Vagina (tissue), 2 donors: ENCODE results near the gene EVC2.

Source experiments
- POLR2A ChIP-seq, 2 donors: fragments of 450-650 bp; IDR thresholded peaks; one replicate each; pipeline ENCODE4 v1.6.1; 2017; ENCODE audit warnings: antibody characterized with exemption in 2 of 2, mild to moderate bottlenecking in 2 of 2, moderate library complexity in 2 of 2
- TF ChIP-seq, protein P1 (sequence below), 3 experiments: fragments of 450-650 bp in 2 of 3; fragments of 200-600 bp in 1 of 3; sonication (generic) in 1 of 3; IDR thresholded peaks; one replicate each; pipeline ENCODE4 v1.5.1; 2017 to 2019; ENCODE audit warnings: antibody characterized with exemption in 3 of 3, mild to moderate bottlenecking in 2 of 3, moderate library complexity in 2 of 3

DNA sequence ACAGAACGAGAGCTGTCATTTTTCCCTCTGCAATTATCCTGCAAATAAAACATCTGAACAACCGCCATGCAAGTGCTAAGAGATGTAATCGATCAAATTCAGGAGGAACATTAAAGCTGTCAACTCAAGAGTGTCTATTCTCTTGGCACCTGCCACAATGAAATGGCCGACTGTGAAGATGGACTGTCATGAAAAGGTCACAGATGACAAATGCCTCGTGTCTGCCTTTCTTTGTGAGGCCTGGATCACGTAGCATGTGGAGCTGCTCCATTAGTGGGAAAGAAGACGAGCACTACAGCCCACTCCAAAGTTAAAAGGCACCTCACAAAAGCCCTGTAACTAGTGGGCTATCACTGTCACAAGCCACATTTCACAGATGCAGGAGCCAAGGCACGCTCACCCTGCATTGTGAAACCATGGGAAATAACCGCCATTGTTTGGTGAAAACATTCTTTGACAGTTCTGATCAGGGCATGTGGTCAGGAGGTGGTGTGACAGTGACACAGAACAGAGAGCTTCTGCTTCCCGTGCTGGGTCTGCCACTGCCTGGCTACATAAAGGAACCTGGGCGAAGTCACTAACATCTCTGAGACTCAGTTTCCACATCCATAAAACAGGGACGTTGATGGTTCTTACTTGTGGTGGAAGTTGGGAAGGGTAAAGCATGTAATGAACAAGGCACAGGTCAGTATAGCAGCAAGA, 98.9 kb downstream of the EVC2 start:
- TF ChIP-seq, protein P1, sequence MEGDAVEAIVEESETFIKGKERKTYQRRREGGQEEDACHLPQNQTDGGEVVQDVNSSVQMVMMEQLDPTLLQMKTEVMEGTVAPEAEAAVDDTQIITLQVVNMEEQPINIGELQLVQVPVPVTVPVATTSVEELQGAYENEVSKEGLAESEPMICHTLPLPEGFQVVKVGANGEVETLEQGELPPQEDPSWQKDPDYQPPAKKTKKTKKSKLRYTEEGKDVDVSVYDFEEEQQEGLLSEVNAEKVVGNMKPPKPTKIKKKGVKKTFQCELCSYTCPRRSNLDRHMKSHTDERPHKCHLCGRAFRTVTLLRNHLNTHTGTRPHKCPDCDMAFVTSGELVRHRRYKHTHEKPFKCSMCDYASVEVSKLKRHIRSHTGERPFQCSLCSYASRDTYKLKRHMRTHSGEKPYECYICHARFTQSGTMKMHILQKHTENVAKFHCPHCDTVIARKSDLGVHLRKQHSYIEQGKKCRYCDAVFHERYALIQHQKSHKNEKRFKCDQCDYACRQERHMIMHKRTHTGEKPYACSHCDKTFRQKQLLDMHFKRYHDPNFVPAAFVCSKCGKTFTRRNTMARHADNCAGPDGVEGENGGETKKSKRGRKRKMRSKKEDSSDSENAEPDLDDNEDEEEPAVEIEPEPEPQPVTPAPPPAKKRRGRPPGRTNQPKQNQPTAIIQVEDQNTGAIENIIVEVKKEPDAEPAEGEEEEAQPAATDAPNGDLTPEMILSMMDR (IDR thresholded peaks at IDR 0.05): no peak
- no peak for TF ChIP-seq POLR2A (IDR thresholded peaks at IDR 0.05)
